Stimulated activated naive CD4-positive, alpha-beta T cell treated with Interleukin-2 at 50 U/mL for 16 hours (primary cell): ENCODE results near the gene COMMD6.

ENCODE experiments used
- DNase-seq: peaks from one replicate; lab custom pipeline; 2025; lab: John Stamatoyannopoulos, UW

The COMMD6 gene

DNA sequence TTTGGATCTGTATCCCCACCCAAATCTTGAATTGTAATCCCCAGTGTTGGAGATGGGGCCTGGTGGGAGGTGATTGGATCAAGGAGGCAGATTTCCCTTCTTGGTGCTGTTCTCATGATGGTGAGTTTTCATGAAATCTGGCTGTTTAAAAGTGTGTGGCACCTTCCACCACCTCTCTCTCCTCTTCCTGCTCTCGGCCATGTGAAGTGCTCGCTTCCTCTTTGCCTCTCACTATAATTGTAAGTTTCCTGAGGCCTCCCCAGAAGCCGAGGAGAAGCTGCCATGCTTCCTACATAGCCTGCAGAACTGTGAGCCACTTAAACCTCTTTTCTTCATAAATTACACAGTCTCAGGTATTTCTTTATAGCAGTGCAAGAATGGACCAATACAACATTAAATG lies 15.7 kb downstream of the COMMD6 start:
- DNase-seq = no peak

DNA sequence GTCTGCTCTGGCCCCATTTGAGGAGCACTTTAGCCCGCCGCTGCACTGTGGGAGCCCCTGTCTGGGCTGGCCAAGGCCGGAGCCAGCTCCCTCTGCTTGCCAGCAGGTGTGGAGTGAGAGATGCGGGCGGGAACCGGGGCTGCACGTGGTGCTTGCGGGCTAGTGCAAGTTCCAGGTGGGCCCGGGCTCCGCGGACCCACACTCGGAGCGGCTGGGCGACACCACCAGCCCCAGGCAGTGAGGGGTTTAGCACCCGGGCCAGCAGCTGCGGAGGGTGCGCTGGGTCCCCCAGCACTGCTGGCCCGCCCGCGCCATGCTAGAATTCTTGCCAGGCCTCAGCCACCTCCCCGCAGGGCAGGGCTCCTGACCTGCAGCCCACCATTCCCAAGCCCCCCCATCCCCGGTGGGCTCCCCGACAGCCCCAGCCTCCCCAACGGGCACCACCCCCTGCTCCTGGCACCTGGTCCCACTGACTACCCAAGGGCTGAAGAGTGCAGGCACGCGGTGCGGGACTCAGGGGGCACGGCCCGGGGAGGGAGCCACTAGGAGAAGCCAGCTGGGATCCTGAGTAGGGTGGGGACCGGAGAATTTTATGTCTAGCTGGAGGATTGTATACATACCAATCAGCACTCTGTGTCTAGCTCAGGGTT lies 19.1 kb downstream of the COMMD6 start:
- no peak for DNase-seq

- no peak for DNase-seq
Measured at GRCh38 chr13:75514080-75514995, 23.3 kb downstream of the COMMD6 start.

DNA sequence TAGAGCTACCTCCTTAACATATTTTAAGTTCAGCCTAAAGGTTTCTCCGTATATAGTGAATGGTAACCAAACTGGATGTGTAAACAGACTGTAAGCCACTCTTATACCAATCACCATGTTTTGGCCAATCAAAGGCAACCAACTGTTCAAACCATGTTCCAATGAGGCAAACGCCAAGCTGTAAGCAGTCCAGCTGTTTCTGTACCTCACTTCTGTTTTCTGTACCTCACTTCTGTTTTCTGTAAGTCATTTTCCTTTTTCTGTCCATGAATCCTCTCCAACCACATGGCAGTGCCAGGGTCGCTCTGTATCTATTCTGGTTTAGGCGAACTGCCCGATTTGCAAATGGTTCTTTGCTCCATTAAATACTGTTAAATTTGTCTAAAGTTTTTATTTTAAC lies 24.4 kb downstream of the COMMD6 start:
- no peak for DNase-seq

GRCh38 chr13:75512253-75512652 lies 25.4 kb downstream of the COMMD6 start:
- no peak for DNase-seq

DNA sequence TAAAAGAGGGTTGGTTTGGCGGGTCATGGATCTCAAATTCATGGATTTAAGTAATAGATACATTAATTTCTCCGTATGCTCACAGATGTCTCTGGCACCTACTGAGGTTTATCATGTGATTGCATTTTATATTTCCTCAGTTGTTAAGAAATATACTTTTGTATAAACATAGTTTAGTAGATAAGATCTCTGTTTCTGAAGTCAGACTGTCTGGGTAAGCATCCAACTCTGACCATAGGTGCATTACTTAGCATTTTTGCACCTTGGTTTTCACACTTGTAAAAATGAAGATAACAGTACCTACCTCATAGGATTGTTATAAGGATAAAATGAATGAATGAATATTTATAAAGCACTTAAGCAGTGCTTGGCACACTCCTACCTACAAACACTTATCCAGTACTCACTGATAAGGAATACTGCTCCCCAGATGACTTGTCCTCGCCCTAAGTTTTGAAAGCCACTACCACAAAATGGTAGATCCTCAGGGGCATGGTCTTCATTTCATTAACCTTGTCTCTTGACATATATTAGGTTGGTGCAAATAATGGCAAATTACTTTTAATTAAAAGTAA lies 26.5 kb downstream of the COMMD6 start:
- no peak for DNase-seq

- no peak for DNase-seq
Measured at GRCh38 chr13:75508002-75508548, 29.6 kb downstream of the COMMD6 start.

DNA sequence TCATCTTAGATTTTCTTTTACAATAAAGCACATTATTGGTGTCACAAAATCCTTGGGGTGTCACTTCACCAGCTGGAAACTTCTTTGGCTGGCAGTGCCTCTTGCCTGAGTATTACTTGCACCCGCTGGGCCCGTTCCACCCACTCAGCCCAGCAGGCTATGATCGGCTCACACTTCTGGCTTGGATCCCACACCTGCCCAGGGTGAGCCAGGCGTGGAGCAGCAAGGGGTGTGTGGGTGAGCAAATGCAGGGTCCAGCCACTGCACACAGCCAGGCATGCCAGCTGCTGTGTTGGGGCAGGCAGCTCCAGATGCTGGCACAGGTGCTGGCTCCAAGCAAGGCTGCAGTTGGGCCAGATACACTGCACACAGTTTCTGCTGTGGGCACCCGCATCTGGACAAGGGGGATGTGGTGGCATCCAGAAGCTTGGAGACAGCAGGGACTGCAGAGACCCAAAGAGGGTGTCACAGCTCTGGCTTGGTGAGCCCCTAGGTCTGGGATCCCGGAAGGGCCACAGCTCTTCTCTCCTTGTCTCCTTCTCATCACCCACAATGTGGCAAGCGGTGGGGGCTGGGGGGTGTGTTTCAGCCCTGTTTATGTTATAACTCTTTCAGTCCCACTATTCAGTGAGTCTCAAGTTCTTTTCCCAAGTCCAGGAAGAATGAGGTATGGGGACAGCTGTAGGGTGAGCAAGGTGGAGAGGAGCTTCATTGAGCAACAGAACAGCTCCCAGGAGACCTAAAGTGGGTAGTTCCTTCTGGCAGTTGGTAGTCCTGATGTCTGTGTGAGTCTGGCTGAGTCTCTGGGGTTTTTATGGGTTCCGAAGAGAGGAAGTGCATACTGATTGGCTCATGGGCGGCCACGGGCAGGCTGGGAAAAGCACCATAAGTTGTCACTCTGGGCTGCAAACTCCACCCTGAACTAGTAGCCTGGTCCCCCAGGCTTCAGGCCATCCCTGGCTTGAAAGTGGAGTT lies 30.3 kb downstream of the COMMD6 start:
- DNase-seq = no peak

- no peak for DNase-seq
Measured at GRCh38 chr13:75506018-75506417, 31.6 kb downstream of the COMMD6 start.

- no peak for DNase-seq
Measured at GRCh38 chr13:75505327-75505726, 32.3 kb downstream of the COMMD6 start.

DNA sequence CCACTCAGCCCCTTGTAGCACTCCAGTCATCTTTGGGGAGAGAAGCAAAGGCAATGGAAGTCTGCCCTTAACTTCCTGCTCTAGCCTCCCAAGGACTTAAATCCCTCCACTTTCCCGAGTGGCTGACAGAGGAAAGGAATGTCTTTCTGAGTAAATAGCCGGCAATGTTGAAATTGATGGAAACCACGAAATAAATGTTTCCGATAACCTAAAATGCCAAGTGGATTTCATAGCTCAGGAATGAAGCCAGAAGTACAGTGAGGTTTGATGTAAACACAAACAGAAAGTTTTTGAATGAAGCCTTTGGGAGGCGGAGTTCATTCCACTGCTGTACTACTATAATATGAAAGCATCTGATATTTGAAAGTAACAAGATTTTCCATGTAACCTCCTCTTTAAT lies 41.7 kb downstream of the COMMD6 start:
- no peak for DNase-seq

DNA sequence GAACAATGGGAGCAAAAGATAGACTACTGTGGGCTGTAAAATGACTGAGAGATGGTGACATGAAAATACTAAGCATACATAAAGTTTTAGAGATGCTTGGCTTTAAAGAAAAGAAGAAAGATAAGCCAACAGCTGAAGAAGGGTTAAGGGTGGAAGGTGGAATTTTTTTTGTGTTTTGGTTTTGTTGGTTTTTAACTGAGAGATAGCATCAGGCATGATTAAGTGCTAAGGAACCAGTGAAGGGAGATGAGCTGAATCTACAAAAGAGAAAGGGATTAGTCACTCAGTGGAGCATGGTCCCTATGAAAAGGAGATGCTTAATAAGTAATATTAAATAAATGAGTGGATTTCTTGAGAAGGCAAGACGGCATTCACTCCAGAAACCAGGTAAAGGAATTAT lies 43.1 kb downstream of the COMMD6 start:
- no peak for DNase-seq

GRCh38 chr13:75493156-75493555 lies 44.5 kb downstream of the COMMD6 start:
- DNase-seq = no peak

- DNase-seq = no peak
Measured at GRCh38 chr13:75492389-75492788, 45.3 kb downstream of the COMMD6 start.

- DNase-seq = no peak
Measured at GRCh38 chr13:75491376-75491775, 46.3 kb downstream of the COMMD6 start.

DNA sequence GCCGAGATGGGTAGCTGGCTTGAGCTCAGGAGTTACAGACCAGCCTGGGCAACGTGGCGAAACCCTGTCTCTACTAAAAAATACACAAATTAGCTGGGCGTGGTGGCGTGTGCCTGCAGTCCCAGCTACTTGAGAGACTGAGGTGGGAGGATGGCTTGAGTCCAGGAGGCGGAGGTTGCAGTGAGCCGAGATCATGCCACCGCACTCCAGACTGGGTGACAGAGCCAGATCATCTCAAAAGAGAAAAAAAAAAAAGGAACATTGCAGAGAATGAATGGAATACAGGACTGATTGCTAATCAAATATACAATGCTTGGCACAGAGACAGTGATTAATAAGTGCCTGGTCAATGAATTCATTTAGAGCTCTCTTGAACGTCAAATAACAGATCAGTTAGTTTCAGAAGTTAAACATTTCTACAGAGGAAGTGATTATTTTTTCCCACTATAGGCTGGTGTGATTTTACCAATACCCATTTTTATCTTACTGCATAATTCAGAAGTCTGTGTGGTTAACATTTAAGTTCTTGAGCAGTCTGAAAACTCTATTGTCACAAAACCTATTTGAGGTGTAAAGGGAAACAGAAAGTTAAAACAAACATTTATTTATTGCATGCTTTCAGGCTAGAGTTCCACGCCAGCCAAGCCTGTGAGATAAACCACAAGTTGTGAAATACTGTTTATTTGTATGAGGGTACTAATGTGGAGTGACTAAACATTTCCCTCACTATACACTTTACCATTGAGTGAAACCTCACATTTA lies 48.0 kb downstream of the COMMD6 start:
- no peak for DNase-seq

DNA sequence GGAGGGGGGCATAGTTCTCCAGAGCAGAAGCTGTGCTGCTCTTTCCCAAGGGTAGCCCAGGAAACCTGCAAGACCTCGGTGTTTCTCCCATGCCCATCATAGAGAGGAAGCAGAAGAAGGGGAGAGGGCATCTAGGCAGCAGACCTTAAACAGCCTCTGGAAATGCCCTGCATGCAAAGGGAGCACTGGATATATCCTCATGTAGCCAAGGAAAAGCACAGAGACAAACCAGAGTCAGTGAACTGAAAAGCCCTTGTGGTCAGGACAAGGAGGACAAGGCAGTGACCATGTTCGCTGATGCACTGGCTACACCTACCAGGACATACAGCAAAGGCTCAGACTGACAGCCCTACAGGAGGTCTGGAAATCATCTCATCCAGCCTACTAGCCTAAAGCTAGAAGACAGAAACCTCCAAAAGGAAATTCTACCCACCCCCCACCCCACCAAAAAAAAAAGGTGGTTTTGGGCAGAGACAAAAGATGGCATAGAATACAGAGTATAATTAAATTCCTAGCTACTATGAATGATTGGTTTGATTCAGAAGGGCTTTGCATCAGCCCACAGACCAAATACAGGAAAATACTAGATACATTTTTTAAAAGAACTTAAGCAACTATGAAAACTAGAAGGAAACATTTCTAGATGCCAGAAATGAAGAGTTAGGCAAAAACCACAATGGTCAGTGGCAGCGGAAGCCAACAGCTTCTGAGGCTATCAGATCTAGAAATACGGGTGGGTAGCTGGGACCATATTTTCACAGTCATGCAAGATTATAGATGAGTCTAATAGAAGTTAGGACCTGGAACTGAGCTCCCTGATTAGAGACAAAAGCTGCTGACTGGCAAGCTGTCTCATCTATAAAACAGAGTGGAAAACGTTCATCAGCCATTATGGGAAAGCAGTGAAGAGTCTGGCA lies 51.2 kb downstream of the COMMD6 start:
- no peak for DNase-seq

DNA sequence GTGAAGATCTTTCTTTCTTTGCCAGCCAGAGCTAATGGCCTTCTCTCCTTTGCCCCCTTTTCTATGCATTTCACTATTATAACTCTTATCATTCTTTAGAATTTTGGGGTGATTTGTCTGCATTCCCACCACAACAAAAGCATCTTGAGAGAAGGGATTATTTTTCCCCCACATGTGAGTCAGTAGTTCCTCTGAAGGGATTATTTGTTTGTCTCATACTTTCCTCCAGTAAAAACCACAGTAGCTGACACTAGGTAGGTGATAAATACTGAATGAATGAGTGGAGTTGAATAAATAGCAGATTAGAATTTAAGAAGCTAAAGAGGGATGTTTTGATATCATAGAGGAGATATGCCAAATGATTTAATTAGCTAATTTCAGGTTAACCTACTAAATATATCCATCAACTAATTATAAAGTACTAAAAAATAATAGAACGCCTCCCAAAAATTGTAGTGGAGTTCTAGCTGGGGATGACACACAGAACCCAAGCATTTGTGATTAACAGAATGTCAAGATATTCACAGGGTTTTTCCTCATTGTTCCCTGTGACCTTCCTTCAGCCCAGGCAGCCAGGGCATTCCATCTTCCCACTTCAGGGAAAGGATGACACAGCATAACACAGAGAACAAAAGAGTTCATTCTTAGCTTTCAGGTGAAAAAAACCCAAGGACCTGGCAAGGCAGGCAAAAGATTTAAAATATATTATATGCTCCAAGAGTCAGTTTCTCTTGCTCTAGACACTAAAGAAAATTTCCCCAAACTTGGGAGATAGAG lies 52.2 kb downstream of the COMMD6 start:
- DNase-seq = no peak

DNA sequence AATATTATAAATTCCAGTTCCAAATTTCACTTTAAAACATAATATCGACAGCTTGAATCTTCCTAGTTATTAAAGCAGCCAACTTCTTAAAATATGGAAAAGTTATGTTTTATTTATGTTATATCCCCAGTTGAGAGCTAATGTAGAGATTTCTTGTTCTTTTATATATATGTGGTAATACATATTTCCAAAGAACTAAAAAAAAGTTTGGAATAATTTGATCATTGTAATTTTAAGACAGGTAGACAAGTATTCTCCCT lies 54.9 kb downstream of the COMMD6 start:
- DNase-seq = no peak
